ENCODE measurements around the gene TMCC3. TPM values are rescaled to one million over a fixed set of nuclear protein-coding genes. Genes with fewer than 3 reads are reported as not detected.

The TMCC3 gene
- total RNA-seq, 1 donor from 2014 or later = 11.5 TPM

GRCh38 chr12:94631058-94631457, 19.3 kb downstream of the TMCC3 start:
- H3K9me3 Mint-ChIP-seq = no peaks in the 10 kb centered on the region
- DNase-seq (ENCODE audit: low spot score in 2 of 2, unreplicated experiment in 2 of 2) = no peak
- H3K36me3 Mint-ChIP-seq = no peaks in the 10 kb centered on the region
- H3K27ac Mint-ChIP-seq = no peak overlapping the region
- no peaks in the 10 kb centered on the region for H3K27me3 Mint-ChIP-seq (ENCODE audit: low read depth)
- H3K4me3 Mint-ChIP-seq = no peak overlapping the region
- peaks cover 5% of the 10 kb centered on the region for H3K4me1 Mint-ChIP-seq
- TF ChIP-seq, protein P1, sequence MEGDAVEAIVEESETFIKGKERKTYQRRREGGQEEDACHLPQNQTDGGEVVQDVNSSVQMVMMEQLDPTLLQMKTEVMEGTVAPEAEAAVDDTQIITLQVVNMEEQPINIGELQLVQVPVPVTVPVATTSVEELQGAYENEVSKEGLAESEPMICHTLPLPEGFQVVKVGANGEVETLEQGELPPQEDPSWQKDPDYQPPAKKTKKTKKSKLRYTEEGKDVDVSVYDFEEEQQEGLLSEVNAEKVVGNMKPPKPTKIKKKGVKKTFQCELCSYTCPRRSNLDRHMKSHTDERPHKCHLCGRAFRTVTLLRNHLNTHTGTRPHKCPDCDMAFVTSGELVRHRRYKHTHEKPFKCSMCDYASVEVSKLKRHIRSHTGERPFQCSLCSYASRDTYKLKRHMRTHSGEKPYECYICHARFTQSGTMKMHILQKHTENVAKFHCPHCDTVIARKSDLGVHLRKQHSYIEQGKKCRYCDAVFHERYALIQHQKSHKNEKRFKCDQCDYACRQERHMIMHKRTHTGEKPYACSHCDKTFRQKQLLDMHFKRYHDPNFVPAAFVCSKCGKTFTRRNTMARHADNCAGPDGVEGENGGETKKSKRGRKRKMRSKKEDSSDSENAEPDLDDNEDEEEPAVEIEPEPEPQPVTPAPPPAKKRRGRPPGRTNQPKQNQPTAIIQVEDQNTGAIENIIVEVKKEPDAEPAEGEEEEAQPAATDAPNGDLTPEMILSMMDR (IDR thresholded peaks at IDR 0.05; ENCODE audit: unreplicated experiment) = no peak

- H3K4me3 Mint-ChIP-seq = no peak overlapping the region
- peaks cover 5% of the 10 kb centered on the region for H3K4me1 Mint-ChIP-seq
- no peak overlapping the region for H3K27ac Mint-ChIP-seq
- peaks cover 5% of the 10 kb centered on the region for H3K9me3 Mint-ChIP-seq
- no peaks in the 10 kb centered on the region for H3K27me3 Mint-ChIP-seq (ENCODE audit: low read depth)
- no peak for DNase-seq (ENCODE audit: low spot score in 2 of 2, unreplicated experiment in 2 of 2)
- no peaks in the 10 kb centered on the region for H3K36me3 Mint-ChIP-seq
- TF ChIP-seq, protein P1 (IDR thresholded peaks at IDR 0.05; ENCODE audit: unreplicated experiment) = no peak
Measured at GRCh38 chr12:94628819-94629472, 21.4 kb downstream of the TMCC3 start.

GRCh38 chr12:94628369-94628768, 22.0 kb downstream of the TMCC3 start:
- H3K4me1 Mint-ChIP-seq = peaks cover 8% of the 10 kb centered on the region
- H3K27me3 Mint-ChIP-seq (ENCODE audit: low read depth) = no peaks in the 10 kb centered on the region
- H3K9me3 Mint-ChIP-seq = peaks cover 5% of the 10 kb centered on the region
- TF ChIP-seq, protein P1 (IDR thresholded peaks at IDR 0.05; ENCODE audit: unreplicated experiment) = no peak
- no peaks in the 10 kb centered on the region for H3K36me3 Mint-ChIP-seq
- DNase-seq (ENCODE audit: low spot score in 2 of 2, unreplicated experiment in 2 of 2) = no peak
- no peak overlapping the region for H3K27ac Mint-ChIP-seq
- H3K4me3 Mint-ChIP-seq = no peak overlapping the region

DNA sequence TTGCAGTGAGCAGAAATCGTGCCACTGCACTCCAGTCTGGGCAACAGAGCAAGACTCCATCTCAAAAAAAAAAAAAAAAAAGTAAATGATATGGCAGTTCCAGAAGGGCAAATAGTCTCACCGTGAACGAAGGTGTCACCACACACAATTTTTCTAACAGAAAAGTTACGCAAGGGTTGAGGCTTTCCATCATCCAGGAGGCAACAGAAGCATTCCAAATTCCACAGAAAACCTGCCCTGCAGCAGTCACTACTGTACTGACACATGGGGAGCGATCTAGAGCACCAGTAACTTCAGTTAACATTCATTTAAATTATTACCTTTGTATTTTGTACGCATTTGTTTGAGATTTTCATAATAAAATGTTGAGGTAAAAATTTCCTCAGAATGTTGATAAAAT, 24.8 kb downstream of the TMCC3 start:
- H3K4me1 Mint-ChIP-seq = peaks cover 31% of the 10 kb centered on the region
- H3K9me3 Mint-ChIP-seq = peaks cover 5% of the 10 kb centered on the region
- H3K36me3 Mint-ChIP-seq = no peaks in the 10 kb centered on the region
- no peak for DNase-seq (ENCODE audit: low spot score in 2 of 2, unreplicated experiment in 2 of 2)
- H3K27me3 Mint-ChIP-seq (ENCODE audit: low read depth) = no peaks in the 10 kb centered on the region
- TF ChIP-seq, protein P1 (IDR thresholded peaks at IDR 0.05; ENCODE audit: unreplicated experiment) = no peak
- H3K4me3 Mint-ChIP-seq = no peak overlapping the region
- H3K27ac Mint-ChIP-seq = no peak overlapping the region

DNA sequence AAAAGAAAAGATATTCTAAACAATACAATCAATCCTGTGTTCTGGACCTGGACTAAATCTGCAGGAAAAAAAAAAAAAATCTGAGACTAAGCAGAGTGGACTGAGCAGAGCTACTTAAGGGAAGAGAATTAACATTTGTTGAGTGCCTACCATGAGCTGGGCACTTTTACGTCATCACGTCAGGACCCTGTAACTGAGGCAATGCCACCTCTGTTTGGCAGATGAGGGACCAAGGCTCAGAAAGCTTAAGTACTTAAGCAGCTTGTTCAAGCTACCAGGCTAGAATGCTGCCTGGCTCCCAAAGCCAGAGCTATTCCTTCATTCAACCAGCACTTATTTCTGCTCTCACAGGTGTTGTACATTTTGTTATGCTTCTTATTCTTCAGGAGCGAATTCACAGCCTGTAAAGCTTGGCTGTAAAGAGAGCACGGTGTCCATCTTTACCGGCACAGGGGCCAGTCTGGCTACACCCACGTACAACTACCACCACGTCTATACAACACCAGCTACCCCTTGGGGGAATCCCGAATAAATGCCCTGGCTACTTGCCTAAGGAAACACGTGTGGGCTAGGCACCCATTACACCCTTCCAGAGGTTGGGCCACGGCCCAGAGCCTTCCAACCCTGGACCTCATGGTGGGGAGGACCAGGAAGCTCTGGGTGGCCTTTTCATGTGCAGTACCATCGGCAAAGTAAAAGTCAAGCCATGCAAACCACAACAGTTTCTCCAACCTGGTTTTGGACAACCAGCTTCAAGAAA, 27.0 kb downstream of the TMCC3 start:
- Mint-ChIP-seq H3K27ac (peak overlapping the region; percentile 96), H3K4me3 (no peak overlapping the region), H3K36me3 (no peaks in the 10 kb centered on the region), H3K9me3 (peaks cover 5% of the 10 kb centered on the region), H3K27me3 (ENCODE audit: low read depth) (no peaks in the 10 kb centered on the region), H3K4me1 (peaks cover 32% of the 10 kb centered on the region)
- no peak for DNase-seq (ENCODE audit: low spot score in 2 of 2, unreplicated experiment in 2 of 2)
- TF ChIP-seq, protein P1 (IDR thresholded peaks at IDR 0.05; ENCODE audit: unreplicated experiment) = no peak

Measured in mesothelial cell of epicardium (in vitro differentiated cells).